Lower leg skin (tissue), 3 donors: ENCODE data around the gene CPSF4L.

Experiments used
- POLR2A ChIP-seq, 2 donors: fragments of 450-650 bp; IDR thresholded peaks; one replicate each; pipeline ENCODE4 v1.6.1; 2016 to 2017; ENCODE audit warnings: antibody characterized with exemption in 2 of 2, mild to moderate bottlenecking in 1 of 2, moderate library complexity in 1 of 2
- TF ChIP-seq, protein P1 (sequence below), 3 donors: fragments of 450-650 bp; IDR thresholded peaks; one replicate each; pipeline ENCODE4 v1.5.1; 2016; ENCODE audit warnings: antibody characterized with exemption in 3 of 3, mild to moderate bottlenecking in 3 of 3, moderate library complexity in 2 of 3

DNA sequence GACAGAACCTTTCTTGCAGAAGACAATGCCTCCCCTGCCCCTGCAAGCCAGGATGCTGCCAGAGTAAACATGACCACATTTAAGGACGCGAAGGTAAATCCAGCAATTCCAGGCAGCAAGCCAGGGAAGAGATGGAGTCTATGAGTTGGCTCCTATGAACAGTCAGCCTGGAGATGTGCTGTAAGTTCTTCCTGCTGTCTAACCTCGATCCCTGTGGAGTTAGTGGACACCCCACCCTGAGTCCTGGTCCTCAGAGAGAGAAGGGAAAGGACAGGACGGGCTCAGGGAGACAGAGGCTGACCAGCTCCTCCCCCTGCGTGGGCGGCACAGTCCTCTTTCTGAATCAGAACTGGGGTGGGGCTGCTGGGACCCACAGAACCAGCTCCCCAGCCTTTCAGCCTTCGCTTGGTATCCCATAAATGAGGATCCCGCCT lies 25.2 kb upstream of the CPSF4L start:
- TF ChIP-seq, protein P1, sequence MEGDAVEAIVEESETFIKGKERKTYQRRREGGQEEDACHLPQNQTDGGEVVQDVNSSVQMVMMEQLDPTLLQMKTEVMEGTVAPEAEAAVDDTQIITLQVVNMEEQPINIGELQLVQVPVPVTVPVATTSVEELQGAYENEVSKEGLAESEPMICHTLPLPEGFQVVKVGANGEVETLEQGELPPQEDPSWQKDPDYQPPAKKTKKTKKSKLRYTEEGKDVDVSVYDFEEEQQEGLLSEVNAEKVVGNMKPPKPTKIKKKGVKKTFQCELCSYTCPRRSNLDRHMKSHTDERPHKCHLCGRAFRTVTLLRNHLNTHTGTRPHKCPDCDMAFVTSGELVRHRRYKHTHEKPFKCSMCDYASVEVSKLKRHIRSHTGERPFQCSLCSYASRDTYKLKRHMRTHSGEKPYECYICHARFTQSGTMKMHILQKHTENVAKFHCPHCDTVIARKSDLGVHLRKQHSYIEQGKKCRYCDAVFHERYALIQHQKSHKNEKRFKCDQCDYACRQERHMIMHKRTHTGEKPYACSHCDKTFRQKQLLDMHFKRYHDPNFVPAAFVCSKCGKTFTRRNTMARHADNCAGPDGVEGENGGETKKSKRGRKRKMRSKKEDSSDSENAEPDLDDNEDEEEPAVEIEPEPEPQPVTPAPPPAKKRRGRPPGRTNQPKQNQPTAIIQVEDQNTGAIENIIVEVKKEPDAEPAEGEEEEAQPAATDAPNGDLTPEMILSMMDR (IDR thresholded peaks at IDR 0.05) = no peak
- no peak for TF ChIP-seq POLR2A (IDR thresholded peaks at IDR 0.05)
